Sigmoid colon (tissue), 7 donors: ENCODE data around the gene EBP. TPM values are rescaled to one million over a fixed set of nuclear protein-coding genes. Genes with fewer than 3 reads are reported as not detected.
"Not testable (repeated sequence)": the region's sequence is repeated elsewhere in the genome, so short reads cannot be mapped to it uniquely, and the experiment has no call there.

ENCODE experiments used
- DNase-seq: peaks from one replicate; pipeline ENCODE4 v3.0.0-alpha.2; 2019
- H3K27ac ChIP-seq, 4 donors: fragments of 200-600 bp; sonication (generic); one replicate each; pipeline ENCODE4 v1.5.1; 2016 to 2019; ENCODE audit warnings: mild to moderate bottlenecking in 1 of 4
- H3K27me3 ChIP-seq, 3 donors: fragments of 200-600 bp; sonication (generic); one replicate each; pipeline ENCODE4 v1.5.1; 2019; ENCODE audit warnings: mild to moderate bottlenecking in 1 of 3
- H3K36me3 ChIP-seq, 4 donors: fragments of 200-600 bp; sonication (generic); one replicate each; pipeline ENCODE4 v1.5.1; 2016 to 2019
- H3K4me1 ChIP-seq, 4 donors: fragments of 200-600 bp; sonication (generic); one replicate each; pipeline ENCODE4 v1.5.1; 2017 to 2019
- H3K4me3 ChIP-seq, 4 donors: fragments of 200-600 bp; sonication (generic); one replicate each; pipeline ENCODE4 v1.5.1; 2017 to 2019; ENCODE audit warnings: mild to moderate bottlenecking in 2 of 4, moderate library complexity in 1 of 4
- H3K9me3 ChIP-seq, 4 donors: fragments of 200-600 bp in 3 of 4; sonication (generic) in 3 of 4; one replicate each; pipeline versions ENCODE4 v1.5.1 to v1.6.1; 2013 to 2019
- CTCF ChIP-seq, 4 experiments: fragments of 450-650 bp in 3 of 4; fragments of 200-600 bp in 1 of 4; IDR thresholded peaks; one replicate each; pipeline ENCODE4 v1.5.1; 2016 to 2019; ENCODE audit warnings: antibody characterized with exemption in 4 of 4, mild to moderate bottlenecking in 3 of 4, moderate library complexity in 2 of 4
- EP300 ChIP-seq, 4 donors: sonication (generic); formaldehyde crosslinking; IDR thresholded peaks; one replicate each; pipeline ENCODE4 v1.6.1; 2017; ENCODE audit warnings: antibody characterized with exemption in 4 of 4
- POLR2A ChIP-seq, 2 donors: fragments of 450-650 bp; IDR thresholded peaks; one replicate each; pipeline ENCODE4 v1.6.1; 2016; ENCODE audit warnings: antibody characterized with exemption in 2 of 2, mild to moderate bottlenecking in 2 of 2, moderate library complexity in 2 of 2
- POLR2AphosphoS5 ChIP-seq, 4 donors: sonication (generic); formaldehyde crosslinking; IDR thresholded peaks; one replicate each; pipeline ENCODE4 v1.6.1; 2017; ENCODE audit warnings: antibody characterized with exemption in 4 of 4
- WGBS, 2 donors: extraction: QIAGEN DNeasy Blood & Tissue Kit; methylation state at CpG; one replicate each; pipeline ENCODE4 v1.1.7; 2013; 5-methylcytosine and 5-hydroxymethylcytosine counted together
- intact Hi-C: fragments of 100-400 bp; cut with DNase I; formaldehyde crosslinking; loops from one replicate; pipeline ENCODE4 v1.15.1; 2023
- polyA plus RNA-seq, 3 donors: library from polyadenylated mRNA; stranded (reverse); fragments of 200-250 nt; gene quantifications; one replicate each; pipeline ENCODE4 v1.2.3, GENCODE V29; 2013
- total RNA-seq, 4 donors: library from RNA; depleted of rRNA; stranded (reverse); fragments of >200 nt; gene quantifications; one replicate each; pipeline ENCODE4 v1.1.0, GENCODE V29; 2016
- donor health status: healthy with polysubstance abuse.
- donor health status: Bipolar disorder and iron deficiency.
- donor health status: healthy.

EBP gene
- total and polyA plus RNA-seq, 7 donors = 14.3 to 310 (median 25.3) TPM

GRCh38 chrX:48539345-48540027 is 17.9 kb downstream of the EBP start, which contains the start of gene TBC1D25:
TSS of gene TBC1D25 (plus strand) at chrX:48539714. CDS start at chrX:48539798, 84 bp downstream.
- Histone ChIP-seq H3K9me3 (no peaks in the 10 kb centered on the region), H3K36me3 (peaks cover 0 to 5% (median 0%) of the 10 kb centered on the region in 4 donors), H3K4me1 (peaks cover 0 to 11% (median 3%) of the 10 kb centered on the region in 4 donors), H3K4me3 (peak within 1 kb of the TSS; percentile 60 to 70 (median 66)), H3K27ac (peak within 1 kb of the TSS; percentile 88 to 91 (median 90)), H3K27me3 (no peaks in the 10 kb centered on the region)
- 0% methylated on average over 59 of the region's 59 CpGs for whole genome bisulfite sequencing, 2 donors
- intact Hi-C loops = no loop called here
- DNase-seq = peak; percentile 99
- TF ChIP-seq EP300 (IDR thresholded peaks at IDR 0.05) (peak in 1 of 4 donors; percentile 33), POLR2A (IDR thresholded peaks at IDR 0.05) (peak in 1 of 2 donors; percentile 26), POLR2AphosphoS5 (IDR thresholded peaks at IDR 0.05) (peak; percentile 41 to 76 (median 58)), CTCF (IDR thresholded peaks at IDR 0.05) (peak in 1 of 4 experiments; percentile 7)

GRCh38 chrX:48540028-48540375 is 18.4 kb downstream of the EBP start:
- peak overlapping the region; percentile 88 to 91 (median 90) for H3K27ac ChIP-seq
- intact Hi-C loops = no loop called here
- no peak for TF ChIP-seq CTCF (IDR thresholded peaks at IDR 0.05)
- no peak for TF ChIP-seq POLR2AphosphoS5 (IDR thresholded peaks at IDR 0.05)
- no peak for TF ChIP-seq POLR2A (IDR thresholded peaks at IDR 0.05)
- TF ChIP-seq EP300 (IDR thresholded peaks at IDR 0.05) = no peak
- peak overlapping the region; percentile 60 to 70 (median 66) for H3K4me3 ChIP-seq
- no peaks in the 10 kb centered on the region for H3K9me3 ChIP-seq
- DNase-seq = no peak
- H3K36me3 ChIP-seq = peaks cover 0 to 10% (median 2%) of the 10 kb centered on the region in 4 donors
- H3K27me3 ChIP-seq = peaks cover 0 to 3% (median 0%) of the 10 kb centered on the region in 3 donors
- 4% methylated on average over 12 of the region's 12 CpGs for WGBS, 2 donors
- peaks cover 0 to 11% (median 3%) of the 10 kb centered on the region in 4 donors for H3K4me1 ChIP-seq

GRCh38 chrX:48540480-48540879 is 18.9 kb downstream of the EBP start:
- 89 to 90% methylated on average over 7 of the region's 7 CpGs for WGBS, 2 donors
- peak; percentile 41 for DNase-seq
- peak overlapping the region in 3 of 4 donors; percentile 64 to 70 (median 67) for H3K4me3 ChIP-seq
- no peak for TF ChIP-seq POLR2A (IDR thresholded peaks at IDR 0.05)
- H3K36me3 ChIP-seq = peaks cover 0 to 14% (median 3%) of the 10 kb centered on the region in 4 donors
- H3K27ac ChIP-seq = peak overlapping the region; percentile 88 to 91 (median 90)
- peaks cover 0 to 3% (median 0%) of the 10 kb centered on the region in 3 donors for H3K27me3 ChIP-seq
- no peaks in the 10 kb centered on the region for H3K9me3 ChIP-seq
- H3K4me1 ChIP-seq = peaks cover 0 to 11% (median 3%) of the 10 kb centered on the region in 4 donors
- intact Hi-C loops = no loop called here

- intact Hi-C loops = no loop called here
- Histone ChIP-seq H3K4me1 (peaks cover 0 to 11% (median 3%) of the 10 kb centered on the region in 4 donors), H3K4me3 (no peak overlapping the region), H3K9me3 (no peaks in the 10 kb centered on the region), H3K27me3 (peaks cover 0 to 3% (median 0%) of the 10 kb centered on the region in 3 donors), H3K27ac (peak overlapping the region in 1 of 4 donors; percentile 89), H3K36me3 (peaks cover 0 to 14% (median 3%) of the 10 kb centered on the region in 4 donors)
- DNase-seq = peak; percentile 46
- TF ChIP-seq CTCF (IDR thresholded peaks at IDR 0.05) (no peak), POLR2A (IDR thresholded peaks at IDR 0.05) (no peak), POLR2AphosphoS5 (IDR thresholded peaks at IDR 0.05) (no peak), EP300 (IDR thresholded peaks at IDR 0.05) (no peak)
- WGBS, 2 donors = 81% methylated on average over 10 of the region's 10 CpGs
These were observed 19.7 kb downstream of the EBP start for GRCh38 chrX:48541140-48541814.

- Histone ChIP-seq H3K36me3 (peaks cover 0 to 8% (median 3%) of the 10 kb centered on the region in 4 donors), H3K27me3 (peaks cover 0 to 3% (median 0%) of the 10 kb centered on the region in 3 donors), H3K27ac (no peak overlapping the region), H3K4me3 (no peak overlapping the region), H3K4me1 (no peaks in the 10 kb centered on the region), H3K9me3 (no peaks in the 10 kb centered on the region)
- intact Hi-C loops = no loop called here
- DNase-seq = no peak
- TF ChIP-seq POLR2A (IDR thresholded peaks at IDR 0.05) (no peak), CTCF (IDR thresholded peaks at IDR 0.05) (no peak), EP300 (IDR thresholded peaks at IDR 0.05) (no peak), POLR2AphosphoS5 (IDR thresholded peaks at IDR 0.05) (no peak)
- WGBS, 2 donors = 98 to 99% methylated on average over 3 of the region's 3 CpGs
These were observed 27.3 kb downstream of the EBP start for GRCh38 chrX:48548871-48549270.

GRCh38 chrX:48555731-48556325 is 34.2 kb downstream of the EBP start:
- intact Hi-C loops, H3K4me1 ChIP-seq, H3K9me3 ChIP-seq, H3K27ac ChIP-seq, H3K4me3 ChIP-seq, H3K27me3 ChIP-seq: not testable (repeated sequence)
- peak; percentile 12 for DNase-seq
- H3K36me3 ChIP-seq = peaks cover 0 to 30% (median 9%) of the 10 kb centered on the region in 4 donors
- 91 to 98% methylated on average over 9 of the region's 9 CpGs for WGBS, 2 donors
